HUES48 (cell line): ENCODE measurements around the gene SULT1C4.
"Not testable (repeated sequence)": the region's sequence is repeated elsewhere in the genome, so short reads cannot be mapped to it uniquely, and the experiment has no call there.

Source experiments
- H3K27ac ChIP-seq: one replicate; pipeline ENCODE4 v1.7.0; 2013; ENCODE audit warnings: low read depth, low read length, inconsistent platforms
- H3K27me3 ChIP-seq: 2 replicates; pipeline ENCODE4 v1.6.1; 2013; ENCODE audit warnings: mild to moderate bottlenecking, low read length; ENCODE audit not compliant: control insufficient read depth, insufficient read depth
- H3K36me3 ChIP-seq: 2 replicates; pipeline ENCODE4 v1.6.1; 2013; ENCODE audit warnings: low read length; ENCODE audit not compliant: control insufficient read depth, insufficient read depth
- H3K4me1 ChIP-seq: 2 replicates; pipeline ENCODE4 v1.6.1; 2013; ENCODE audit warnings: mild to moderate bottlenecking, low read length; ENCODE audit not compliant: control insufficient read depth, insufficient read depth
- H3K4me3 ChIP-seq: 2 replicates; pipeline ENCODE4 v1.5.1; 2013; ENCODE audit warnings: mild to moderate bottlenecking, low read depth, low read length
- H3K9ac ChIP-seq: 2 replicates; pipeline ENCODE4 v1.6.1; 2013; ENCODE audit warnings: mild to moderate bottlenecking, low read depth, low read length, moderate library complexity
- H3K9me3 ChIP-seq: 2 replicates; pipeline ENCODE4 v1.6.1; 2013; ENCODE audit warnings: low read length; ENCODE audit not compliant: control insufficient read depth, insufficient read depth

SULT1C4 gene

GRCh38 chr2:108355906-108356734 is 21.6 kb upstream of the SULT1C4 start:
- Histone ChIP-seq H3K9me3 (no peaks in the 10 kb centered on the region), H3K9ac (no peak overlapping the region), H3K36me3 (no peaks in the 10 kb centered on the region), H3K4me3 (no peak overlapping the region), H3K4me1 (no peaks in the 10 kb centered on the region), H3K27ac (no peak overlapping the region), H3K27me3 (no peaks in the 10 kb centered on the region)

GRCh38 chr2:108359336-108359735 is 18.4 kb upstream of the SULT1C4 start:
- not testable (repeated sequence) for H3K9ac ChIP-seq, H3K4me3 ChIP-seq, H3K27ac ChIP-seq, H3K4me1 ChIP-seq, H3K27me3 ChIP-seq, H3K36me3 ChIP-seq, H3K9me3 ChIP-seq

GRCh38 chr2:108360776-108361468 is 16.8 kb upstream of the SULT1C4 start:
- Histone ChIP-seq H3K27ac (no peak overlapping the region), H3K36me3 (no peaks in the 10 kb centered on the region), H3K4me1 (no peaks in the 10 kb centered on the region), H3K9me3 (peaks cover 13% of the 10 kb centered on the region; the same call in 1 of the 2 replicates), H3K9ac (no peak overlapping the region), H3K27me3 (no peaks in the 10 kb centered on the region), H3K4me3 (no peak overlapping the region)

- H3K9ac ChIP-seq, result no peak overlapping the region
- H3K4me1 ChIP-seq, result no peaks in the 10 kb centered on the region
- no peaks in the 10 kb centered on the region for H3K36me3 ChIP-seq
- peaks cover 14% of the 10 kb centered on the region; the same call in 1 of the 2 replicates for H3K9me3 ChIP-seq
- no peak overlapping the region for H3K4me3 ChIP-seq
- no peak overlapping the region for H3K27ac ChIP-seq
- H3K27me3 ChIP-seq, result no peaks in the 10 kb centered on the region
Observed at GRCh38 chr2:108363024-108363907, 14.5 kb upstream of the SULT1C4 start.

GRCh38 chr2:108363908-108364225 is 13.9 kb upstream of the SULT1C4 start:
- no peak overlapping the region for H3K4me3 ChIP-seq
- no peaks in the 10 kb centered on the region for H3K36me3 ChIP-seq
- H3K27ac ChIP-seq, result no peak overlapping the region
- peaks cover 14% of the 10 kb centered on the region; the same call in 1 of the 2 replicates for H3K9me3 ChIP-seq
- H3K4me1 ChIP-seq, result no peaks in the 10 kb centered on the region
- no peak overlapping the region for H3K9ac ChIP-seq
- H3K27me3 ChIP-seq, result no peaks in the 10 kb centered on the region

- no peak overlapping the region for H3K27ac ChIP-seq
Observed at GRCh38 chr2:108364676-108365297, 13.0 kb upstream of the SULT1C4 start.

GRCh38 chr2:108365656-108366055 is 12.1 kb upstream of the SULT1C4 start:
- H3K9ac ChIP-seq, result no peak overlapping the region

More at GRCh38 chr2:108364676-108365297, 13.0 kb upstream of the SULT1C4 start:
- H3K9me3 ChIP-seq, result peaks cover 14% of the 10 kb centered on the region; the same call in 1 of the 2 replicates
- H3K27me3 ChIP-seq, result no peaks in the 10 kb centered on the region
- no peak overlapping the region for H3K9ac ChIP-seq
- H3K4me1 ChIP-seq, result no peaks in the 10 kb centered on the region
- H3K36me3 ChIP-seq, result no peaks in the 10 kb centered on the region
- H3K4me3 ChIP-seq, result no peak overlapping the region

GRCh38 chr2:108367014-108367413 is 10.7 kb upstream of the SULT1C4 start:
- Histone ChIP-seq H3K9ac (no peak overlapping the region), H3K36me3 (no peaks in the 10 kb centered on the region), H3K27me3 (no peaks in the 10 kb centered on the region), H3K9me3 (peaks cover 14% of the 10 kb centered on the region; the same call in 1 of the 2 replicates), H3K27ac (no peak overlapping the region), H3K4me1 (no peaks in the 10 kb centered on the region), H3K4me3 (no peak overlapping the region)

More at GRCh38 chr2:108365656-108366055, 12.1 kb upstream of the SULT1C4 start:
- peaks cover 14% of the 10 kb centered on the region; the same call in 1 of the 2 replicates for H3K9me3 ChIP-seq
- no peak overlapping the region for H3K4me3 ChIP-seq
- H3K27me3 ChIP-seq, result no peaks in the 10 kb centered on the region
- H3K4me1 ChIP-seq, result no peaks in the 10 kb centered on the region
- no peaks in the 10 kb centered on the region for H3K36me3 ChIP-seq
- no peak overlapping the region for H3K27ac ChIP-seq

- Histone ChIP-seq H3K36me3 (no peaks in the 10 kb centered on the region), H3K9me3 (peaks cover 14% of the 10 kb centered on the region; the same call in 1 of the 2 replicates), H3K4me3 (no peak overlapping the region), H3K9ac (no peak overlapping the region), H3K4me1 (no peaks in the 10 kb centered on the region), H3K27me3 (no peaks in the 10 kb centered on the region), H3K27ac (no peak overlapping the region)
Observed at GRCh38 chr2:108367561-108368175, 10.1 kb upstream of the SULT1C4 start.

- Histone ChIP-seq H3K4me3 (no peak overlapping the region), H3K27me3 (no peaks in the 10 kb centered on the region), H3K36me3 (no peaks in the 10 kb centered on the region), H3K27ac (no peak overlapping the region), H3K9me3 (peaks cover 14% of the 10 kb centered on the region; the same call in 1 of the 2 replicates), H3K9ac (no peak overlapping the region), H3K4me1 (peaks cover 3% of the 10 kb centered on the region)
Observed at GRCh38 chr2:108369153-108369552, 8.6 kb upstream of the SULT1C4 start.
